HEK293 (cell line): ENCODE measurements around the gene SNRPB2.

Source experiments
- CTCF ChIA-PET: fragments of 350-600 bp; formaldehyde crosslinking; extraction: SDS; loops from one replicate; lab custom pipeline; 2021; ENCODE audit warnings: antibody characterized with exemption; lab: Yijun Ruan, JAX
- POLR2A ChIA-PET: fragments of 300-600 bp; formaldehyde crosslinking; extraction: SDS; loops from one replicate; lab custom pipeline; 2020; ENCODE audit warnings: antibody characterized with exemption, inconsistent platforms; lab: Yijun Ruan, JAX
- H3K27ac ChIP-seq: fragments of 200-500 bp; sonication (Bioruptor generic); 2 replicates; pipeline ENCODE4 v1.5.1; 2014; ENCODE audit warnings: low read depth, low read length, control low read depth, inconsistent platforms; ENCODE audit errors: extremely low read depth
- H3K36me3 ChIP-seq, 2 experiments: fragments of 200-500 bp in 1 of 2; sonication (Bioruptor generic) in 1 of 2; 1 replicate in 1 of 2; 2 replicates in 1 of 2; pipeline ENCODE4 v1.5.1; 2014 to 2017; ENCODE audit warnings: inconsistent platforms in 2 of 2, low read length in 2 of 2; ENCODE audit not compliant: control insufficient read depth in 2 of 2, insufficient read depth in 1 of 2
- H3K4me1 ChIP-seq: fragments of 200-500 bp; sonication (Bioruptor generic); 2 replicates; pipeline ENCODE4 v1.5.1; 2014; ENCODE audit warnings: mild to moderate bottlenecking, low read length, inconsistent platforms; ENCODE audit not compliant: control insufficient read depth, insufficient read depth
- H3K4me3 ChIP-seq: 2 replicates; pipeline ENCODE4 v1.5.1; 2011; ENCODE audit warnings: low read depth, mild to moderate bottlenecking, control low read depth, low read length, moderate library complexity
- H3K9me3 ChIP-seq: fragments of 200-500 bp; sonication (Bioruptor generic); 2 replicates; pipeline ENCODE4 v1.5.1; 2014; ENCODE audit warnings: low read depth, low read length, inconsistent platforms; ENCODE audit not compliant: control insufficient read depth, insufficient read depth
- BCL11A ChIP-seq: fragments of 450-650 bp; formaldehyde crosslinking; IDR thresholded peaks from 2 replicates; pipeline ENCODE4 v1.5.1; 2016; ENCODE audit warnings: low read depth, missing biosample characterization, missing genetic modification characterization
- CTCF ChIP-seq: fragments of 450-650 bp; formaldehyde crosslinking; IDR thresholded peaks from 2 replicates; pipeline ENCODE4 v1.5.1; 2016; ENCODE audit warnings: missing biosample characterization, missing genetic modification characterization
- MYNN ChIP-seq: fragments of 450-650 bp; formaldehyde crosslinking; IDR thresholded peaks from 2 replicates; pipeline ENCODE4 v1.5.1; 2016; ENCODE audit warnings: missing biosample characterization, missing genetic modification characterization, borderline replicate concordance
- SP3 ChIP-seq: fragments of 450-650 bp; formaldehyde crosslinking; IDR thresholded peaks from 2 replicates; pipeline ENCODE4 v1.5.1; 2016; ENCODE audit warnings: missing biosample characterization, missing genetic modification characterization
- WT1 ChIP-seq: fragments of 450-650 bp; formaldehyde crosslinking; IDR thresholded peaks from 2 replicates; pipeline ENCODE4 v1.5.1; 2016; ENCODE audit warnings: missing biosample characterization, missing genetic modification characterization
- ZBTB20 ChIP-seq: fragments of 450-650 bp; formaldehyde crosslinking; IDR thresholded peaks from 2 replicates; pipeline ENCODE4 v1.5.1; 2016; ENCODE audit warnings: missing biosample characterization, missing genetic modification characterization
- ZBTB48 ChIP-seq: fragments of 450-650 bp; formaldehyde crosslinking; IDR thresholded peaks from 2 replicates; pipeline ENCODE4 v1.5.1; 2016; ENCODE audit warnings: missing biosample characterization, missing genetic modification characterization
- ZFP37 ChIP-seq: fragments of 450-650 bp; formaldehyde crosslinking; IDR thresholded peaks from 2 replicates; pipeline ENCODE4 v1.5.1; 2016; ENCODE audit warnings: missing biosample characterization, missing genetic modification characterization
- ZFP41 ChIP-seq: fragments of 450-650 bp; formaldehyde crosslinking; IDR thresholded peaks from 2 replicates; pipeline ENCODE4 v1.5.1; 2016; ENCODE audit warnings: missing biosample characterization, missing genetic modification characterization, borderline replicate concordance
- ZNF138 ChIP-seq: fragments of 450-650 bp; formaldehyde crosslinking; IDR thresholded peaks from 2 replicates; pipeline ENCODE4 v1.5.1; 2016; ENCODE audit warnings: missing biosample characterization, missing genetic modification characterization, borderline replicate concordance
- ZNF169 ChIP-seq: fragments of 450-650 bp; formaldehyde crosslinking; IDR thresholded peaks from 2 replicates; pipeline ENCODE4 v1.5.1; 2016; ENCODE audit warnings: missing biosample characterization, missing genetic modification characterization
- ZNF174 ChIP-seq: fragments of 450-650 bp; formaldehyde crosslinking; IDR thresholded peaks from 2 replicates; pipeline ENCODE4 v1.5.0; 2017; ENCODE audit warnings: missing biosample characterization, mild to moderate bottlenecking, missing genetic modification characterization
- ZNF214 ChIP-seq: fragments of 450-650 bp; formaldehyde crosslinking; IDR thresholded peaks from 2 replicates; pipeline ENCODE4 v1.5.1; 2017; ENCODE audit warnings: missing biosample characterization, mild to moderate bottlenecking, missing genetic modification characterization, borderline replicate concordance
- ZNF311 ChIP-seq: fragments of 450-650 bp; formaldehyde crosslinking; IDR thresholded peaks from 2 replicates; pipeline ENCODE4 v1.5.1; 2017; ENCODE audit warnings: missing biosample characterization, missing genetic modification characterization, borderline replicate concordance
- ZNF354C ChIP-seq: fragments of 450-650 bp; formaldehyde crosslinking; IDR thresholded peaks from 2 replicates; pipeline ENCODE4 v1.5.1; 2016; ENCODE audit warnings: missing biosample characterization, missing genetic modification characterization, low read depth, borderline replicate concordance
- ZNF626 ChIP-seq: fragments of 450-650 bp; sonication (Bioruptor Pico); formaldehyde crosslinking; IDR thresholded peaks from 2 replicates; pipeline ENCODE4 v1.5.1; 2018; ENCODE audit warnings: missing biosample characterization, missing genetic modification characterization, inconsistent platforms
- ZNF660 ChIP-seq: fragments of 450-650 bp; IDR thresholded peaks from 2 replicates; pipeline ENCODE4 v1.5.1; 2018; ENCODE audit warnings: missing biosample characterization, mild to moderate bottlenecking, missing genetic modification characterization
- ZNF76 ChIP-seq: fragments of 450-650 bp; formaldehyde crosslinking; IDR thresholded peaks from 2 replicates; pipeline ENCODE4; 2016; ENCODE audit warnings: low read depth, missing biosample characterization, missing genetic modification characterization, borderline replicate concordance
- ZNF776 ChIP-seq: fragments of 450-650 bp; formaldehyde crosslinking; IDR thresholded peaks from 2 replicates; pipeline ENCODE4 v1.5.0; 2017; ENCODE audit warnings: missing biosample characterization, missing genetic modification characterization, borderline replicate concordance
- ZSCAN30 ChIP-seq: fragments of 450-650 bp; IDR thresholded peaks from 2 replicates; pipeline ENCODE4 v1.5.1; 2018; ENCODE audit warnings: missing biosample characterization, mild to moderate bottlenecking, missing genetic modification characterization, moderate library complexity
- TF ChIP-seq, protein P1 (sequence below): fragments of 450-650 bp; formaldehyde crosslinking; IDR thresholded peaks from 2 replicates; pipeline ENCODE4 v1.5.1; 2016; ENCODE audit warnings: missing biosample characterization, missing genetic modification characterization
- TF ChIP-seq, protein P2 (sequence below): fragments of 450-650 bp; formaldehyde crosslinking; IDR thresholded peaks from 2 replicates; pipeline ENCODE4 v1.5.1; 2016; ENCODE audit warnings: missing biosample characterization, missing genetic modification characterization
- TF ChIP-seq, protein P3 (sequence below): fragments of 450-650 bp; formaldehyde crosslinking; IDR thresholded peaks from 2 replicates; pipeline ENCODE4 v1.5.1; 2016; ENCODE audit warnings: missing biosample characterization, missing genetic modification characterization, borderline replicate concordance

SNRPB2 gene

DNA sequence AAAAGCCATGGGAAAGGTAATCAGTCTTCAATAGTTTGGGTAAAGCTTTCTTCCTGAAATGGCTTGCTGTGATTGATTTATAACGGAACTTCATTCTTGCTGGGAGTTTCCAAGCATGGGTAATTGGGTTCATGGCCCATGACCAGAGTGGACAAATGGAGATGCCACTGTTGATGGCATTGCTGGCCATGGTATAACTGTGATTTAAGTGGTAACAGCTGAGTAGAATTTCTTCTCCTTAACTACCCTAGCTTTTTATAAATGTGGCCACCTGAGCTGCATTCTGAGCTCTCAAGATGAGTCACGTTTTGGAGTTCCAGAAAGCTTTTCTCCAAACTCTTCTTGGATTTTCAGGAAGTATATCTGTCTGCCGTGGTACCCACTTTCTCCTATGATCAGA lies 39.9 kb upstream of the SNRPB2 start (continued):
- TF ChIP-seq, protein P1, sequence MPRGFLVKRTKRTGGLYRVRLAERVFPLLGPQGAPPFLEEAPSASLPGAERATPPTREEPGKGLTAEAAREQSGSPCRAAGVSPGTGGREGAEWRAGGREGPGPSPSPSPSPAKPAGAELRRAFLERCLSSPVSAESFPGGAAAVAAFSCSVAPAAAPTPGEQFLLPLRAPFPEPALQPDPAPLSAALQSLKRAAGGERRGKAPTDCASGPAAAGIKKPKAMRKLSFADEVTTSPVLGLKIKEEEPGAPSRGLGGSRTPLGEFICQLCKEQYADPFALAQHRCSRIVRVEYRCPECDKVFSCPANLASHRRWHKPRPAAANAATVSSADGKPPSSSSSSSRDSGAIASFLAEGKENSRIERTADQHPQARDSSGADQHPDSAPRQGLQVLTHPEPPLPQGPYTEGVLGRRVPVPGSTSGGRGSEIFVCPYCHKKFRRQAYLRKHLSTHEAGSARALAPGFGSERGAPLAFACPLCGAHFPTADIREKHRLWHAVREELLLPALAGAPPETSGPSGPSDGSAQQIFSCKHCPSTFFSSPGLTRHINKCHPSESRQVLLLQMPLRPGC (tag by site-specific recombination) = no peak
- TF ChIP-seq SP3 (tag by site-specific recombination) (no peak), ZBTB20 (tag by site-specific recombination) (no peak), ZNF626 (tag by site-specific recombination) (no peak), ZNF776 (no peak)
- TF ChIP-seq, protein P2, sequence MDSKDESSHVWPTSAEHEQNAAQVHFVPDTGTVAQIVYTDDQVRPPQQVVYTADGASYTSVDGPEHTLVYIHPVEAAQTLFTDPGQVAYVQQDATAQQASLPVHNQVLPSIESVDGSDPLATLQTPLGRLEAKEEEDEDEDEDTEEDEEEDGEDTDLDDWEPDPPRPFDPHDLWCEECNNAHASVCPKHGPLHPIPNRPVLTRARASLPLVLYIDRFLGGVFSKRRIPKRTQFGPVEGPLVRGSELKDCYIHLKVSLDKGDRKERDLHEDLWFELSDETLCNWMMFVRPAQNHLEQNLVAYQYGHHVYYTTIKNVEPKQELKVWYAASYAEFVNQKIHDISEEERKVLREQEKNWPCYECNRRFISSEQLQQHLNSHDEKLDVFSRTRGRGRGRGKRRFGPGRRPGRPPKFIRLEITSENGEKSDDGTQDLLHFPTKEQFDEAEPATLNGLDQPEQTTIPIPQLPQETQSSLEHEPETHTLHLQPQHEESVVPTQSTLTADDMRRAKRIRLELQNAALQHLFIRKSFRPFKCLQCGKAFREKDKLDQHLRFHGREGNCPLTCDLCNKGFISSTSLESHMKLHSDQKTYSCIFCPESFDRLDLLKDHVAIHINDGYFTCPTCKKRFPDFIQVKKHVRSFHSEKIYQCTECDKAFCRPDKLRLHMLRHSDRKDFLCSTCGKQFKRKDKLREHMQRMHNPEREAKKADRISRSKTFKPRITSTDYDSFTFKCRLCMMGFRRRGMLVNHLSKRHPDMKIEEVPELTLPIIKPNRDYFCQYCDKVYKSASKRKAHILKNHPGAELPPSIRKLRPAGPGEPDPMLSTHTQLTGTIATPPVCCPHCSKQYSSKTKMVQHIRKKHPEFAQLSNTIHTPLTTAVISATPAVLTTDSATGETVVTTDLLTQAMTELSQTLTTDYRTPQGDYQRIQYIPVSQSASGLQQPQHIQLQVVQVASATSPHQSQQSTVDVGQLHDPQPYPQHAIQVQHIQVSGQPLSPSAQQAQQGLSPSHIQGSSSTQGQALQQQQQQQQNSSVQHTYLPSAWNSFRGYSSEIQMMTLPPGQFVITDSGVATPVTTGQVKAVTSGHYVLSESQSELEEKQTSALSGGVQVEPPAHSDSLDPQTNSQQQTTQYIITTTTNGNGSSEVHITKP (tag by site-specific recombination) = no peak

- TF ChIP-seq ZNF138 (tag by site-specific recombination) = no peak
- TF ChIP-seq ZFP41 = no peak
- TF ChIP-seq MYNN (tag by site-specific recombination) = no peak
- TF ChIP-seq ZBTB48 (tag by site-specific recombination) = no peak
- no peak for TF ChIP-seq WT1 (tag by site-specific recombination)
- no peak for TF ChIP-seq ZNF174
- TF ChIP-seq CTCF = no peak
- no peak for TF ChIP-seq ZSCAN30 (tag by site-specific recombination)
- no peak for TF ChIP-seq ZNF169 (tag by site-specific recombination)
- TF ChIP-seq ZNF660 (tag by site-specific recombination) = no peak
- TF ChIP-seq, protein P3, sequence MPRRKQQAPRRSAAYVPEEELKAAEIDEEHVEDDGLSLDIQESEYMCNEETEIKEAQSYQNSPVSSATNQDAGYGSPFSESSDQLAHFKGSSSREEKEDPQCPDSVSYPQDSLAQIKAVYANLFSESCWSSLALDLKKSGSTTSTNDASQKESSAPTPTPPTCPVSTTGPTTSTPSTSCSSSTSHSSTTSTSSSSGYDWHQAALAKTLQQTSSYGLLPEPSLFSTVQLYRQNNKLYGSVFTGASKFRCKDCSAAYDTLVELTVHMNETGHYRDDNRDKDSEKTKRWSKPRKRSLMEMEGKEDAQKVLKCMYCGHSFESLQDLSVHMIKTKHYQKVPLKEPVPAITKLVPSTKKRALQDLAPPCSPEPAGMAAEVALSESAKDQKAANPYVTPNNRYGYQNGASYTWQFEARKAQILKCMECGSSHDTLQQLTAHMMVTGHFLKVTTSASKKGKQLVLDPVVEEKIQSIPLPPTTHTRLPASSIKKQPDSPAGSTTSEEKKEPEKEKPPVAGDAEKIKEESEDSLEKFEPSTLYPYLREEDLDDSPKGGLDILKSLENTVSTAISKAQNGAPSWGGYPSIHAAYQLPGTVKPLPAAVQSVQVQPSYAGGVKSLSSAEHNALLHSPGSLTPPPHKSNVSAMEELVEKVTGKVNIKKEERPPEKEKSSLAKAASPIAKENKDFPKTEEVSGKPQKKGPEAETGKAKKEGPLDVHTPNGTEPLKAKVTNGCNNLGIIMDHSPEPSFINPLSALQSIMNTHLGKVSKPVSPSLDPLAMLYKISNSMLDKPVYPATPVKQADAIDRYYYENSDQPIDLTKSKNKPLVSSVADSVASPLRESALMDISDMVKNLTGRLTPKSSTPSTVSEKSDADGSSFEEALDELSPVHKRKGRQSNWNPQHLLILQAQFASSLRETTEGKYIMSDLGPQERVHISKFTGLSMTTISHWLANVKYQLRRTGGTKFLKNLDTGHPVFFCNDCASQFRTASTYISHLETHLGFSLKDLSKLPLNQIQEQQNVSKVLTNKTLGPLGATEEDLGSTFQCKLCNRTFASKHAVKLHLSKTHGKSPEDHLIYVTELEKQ (tag by site-specific recombination) = no peak
- TF ChIP-seq ZNF311 (tag by site-specific recombination) = no peak
- TF ChIP-seq BCL11A (tag by site-specific recombination) = no peak
- TF ChIP-seq ZNF776 = no peak
- TF ChIP-seq ZFP37 (tag by site-specific recombination) = no peak
- no peak for TF ChIP-seq ZNF214 (tag by site-specific recombination)
- no peak for TF ChIP-seq ZNF354C (tag by site-specific recombination)
- no peak for TF ChIP-seq ZNF76
- Histone ChIP-seq H3K36me3 (no peaks in the 10 kb centered on the region), H3K9me3 (no peaks in the 10 kb centered on the region), H3K4me3 (no peak overlapping the region), H3K4me1 (no peaks in the 10 kb centered on the region), H3K27ac (no peak overlapping the region)
- ChIA-PET POLR2A (no interaction called here), CTCF (no interaction called here)
Measured at GRCh38 chr20:16691381-16691780, 38.4 kb upstream of the SNRPB2 start.
